ENCODE measurements around the gene NR2C1.

Gene NR2C1

GRCh38 chr12:95085612-95086011 is 12.2 kb upstream of the NR2C1 start:
- DNase-seq (ENCODE audit: low read depth in 3 of 3, low spot score in 1 of 3), result no peak

DNA sequence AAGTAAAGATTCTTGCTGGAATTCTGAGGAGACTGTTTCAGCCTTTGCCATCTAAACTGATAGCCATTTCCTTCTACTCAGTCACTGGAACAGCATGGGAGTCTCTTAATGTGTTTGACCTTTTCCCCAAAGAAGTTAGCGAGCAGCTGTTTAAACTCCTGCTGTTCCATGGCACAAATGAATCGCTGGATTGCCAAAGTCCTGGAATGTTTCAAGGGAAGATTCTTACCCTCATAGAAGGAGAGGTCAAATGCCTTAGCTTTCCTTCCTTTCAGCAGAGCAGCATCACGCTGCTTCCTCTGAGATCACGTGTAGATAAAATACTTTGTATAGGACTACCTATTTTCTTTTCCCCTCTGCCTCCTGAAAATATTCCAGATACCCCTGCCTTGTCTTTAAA is 10.5 kb upstream of the NR2C1 start:
- DNase-seq (ENCODE audit: low read depth in 3 of 3, low spot score in 1 of 3), result no peak

GRCh38 chr12:95083471-95083870 is 10.1 kb upstream of the NR2C1 start:
- no peak for DNase-seq (ENCODE audit: low read depth in 3 of 3, low spot score in 1 of 3)

DNA sequence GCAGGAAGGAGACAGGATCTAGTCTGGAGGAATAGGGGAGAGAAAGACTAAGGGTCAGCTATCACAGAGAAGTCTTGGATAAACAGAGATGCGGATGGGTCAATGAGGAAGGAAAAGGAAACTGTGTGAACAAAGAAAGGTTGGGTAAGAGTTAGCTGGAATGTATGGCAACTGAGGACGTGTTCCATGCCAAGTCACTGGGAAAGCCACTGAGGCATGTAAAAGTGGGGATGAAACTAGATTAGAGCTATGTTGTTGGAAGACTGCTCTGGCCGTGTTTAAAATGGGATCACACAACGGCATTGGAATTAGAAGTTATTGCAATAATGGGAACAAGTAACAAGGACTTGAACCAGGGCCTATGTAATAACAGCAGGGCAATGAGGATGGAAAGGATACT is 3.9 kb upstream of the NR2C1 start:
- no peak for DNase-seq (ENCODE audit: low read depth in 3 of 3, low spot score in 1 of 3)

GRCh38 chr12:95074766-95075165 is 1.3 kb upstream of the NR2C1 start:
- no peak for DNase-seq (ENCODE audit: low read depth in 3 of 3, low spot score in 1 of 3)

DNA sequence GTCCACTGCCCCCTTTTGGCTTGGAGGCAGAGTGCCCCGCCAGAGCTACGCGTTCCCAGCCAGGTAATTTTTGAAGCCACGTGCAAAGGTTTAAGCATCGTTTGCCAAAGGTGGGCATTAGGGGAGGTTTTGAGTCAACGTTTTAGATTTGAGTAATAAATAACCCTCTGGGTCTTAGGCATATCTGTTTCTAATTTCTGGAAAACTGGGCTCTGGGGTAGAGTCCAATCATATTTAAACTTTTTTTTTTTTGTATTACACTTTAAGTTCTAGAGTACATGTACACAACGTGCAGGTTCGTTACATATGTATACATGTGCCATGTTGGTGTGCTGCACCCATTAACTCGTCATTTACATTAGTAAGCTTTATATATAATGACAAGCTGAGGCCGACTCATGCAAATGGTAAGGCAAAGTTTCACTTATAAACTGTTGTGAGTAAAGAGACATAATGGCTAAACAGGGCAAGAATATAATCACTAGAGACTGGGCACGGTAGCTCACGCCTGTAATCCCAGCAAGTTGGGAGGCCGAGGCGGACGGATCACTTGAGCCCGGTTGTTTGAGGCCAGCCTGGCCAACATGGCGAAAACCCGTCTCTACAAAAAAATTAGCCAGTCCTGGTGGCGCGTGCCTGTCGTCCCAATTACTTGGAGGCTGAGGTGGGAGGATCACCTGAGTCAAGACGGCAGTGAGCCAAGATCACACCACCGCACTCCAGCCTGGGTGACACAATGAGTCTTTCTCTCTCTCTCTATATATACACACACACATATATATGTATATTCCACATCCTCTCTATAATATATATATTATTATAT is 491 bp upstream of the NR2C1 start:
- no peak for DNase-seq (ENCODE audit: low read depth in 3 of 3, low spot score in 1 of 3)

GRCh38 chr12:95070378-95070777 is 3.0 kb downstream of the NR2C1 start:
- no peak for DNase-seq (ENCODE audit: low read depth in 3 of 3, low spot score in 1 of 3)

- DNase-seq (ENCODE audit: low read depth in 3 of 3, low spot score in 1 of 3), result no peak
These were observed 7.1 kb downstream of the NR2C1 start for GRCh38 chr12:95066091-95066855.

GRCh38 chr12:95060951-95061350 is 12.5 kb downstream of the NR2C1 start:
- no peak for DNase-seq (ENCODE audit: low read depth in 3 of 3, low spot score in 1 of 3)

- DNase-seq (ENCODE audit: low read depth in 3 of 3, low spot score in 1 of 3), result no peak
These were observed 13.4 kb downstream of the NR2C1 start for GRCh38 chr12:95059984-95060383.

- DNase-seq (ENCODE audit: low read depth in 3 of 3, low spot score in 1 of 3), result no peak
These were observed 16.0 kb downstream of the NR2C1 start for GRCh38 chr12:95057424-95057823.

- no peak for DNase-seq (ENCODE audit: low read depth in 3 of 3, low spot score in 1 of 3)
These were observed 18.4 kb downstream of the NR2C1 start for GRCh38 chr12:95055057-95055456.

GRCh38 chr12:95054206-95054605 is 19.2 kb downstream of the NR2C1 start:
- no peak for DNase-seq (ENCODE audit: low read depth in 3 of 3, low spot score in 1 of 3)

DNA sequence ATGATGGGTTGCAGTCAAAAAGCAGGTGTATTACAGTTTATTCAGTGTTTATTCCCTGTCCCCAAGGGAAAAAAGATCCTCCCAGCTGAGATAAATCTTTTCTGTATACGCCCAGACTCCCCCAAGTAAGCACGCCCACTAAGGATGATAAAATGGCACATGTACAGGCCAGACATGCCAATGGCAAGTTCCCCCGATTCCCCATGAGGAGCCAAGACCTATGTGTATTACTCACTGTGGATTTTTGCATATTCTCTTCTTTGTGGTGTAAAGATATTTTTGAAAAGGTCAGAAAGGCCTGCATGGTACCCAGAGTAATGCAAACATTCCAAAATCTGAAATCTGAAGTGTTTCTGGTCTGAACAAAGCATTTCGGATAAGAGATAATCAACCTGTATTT is 22.2 kb downstream of the NR2C1 start:
- no peak for DNase-seq (ENCODE audit: low read depth in 3 of 3, low spot score in 1 of 3)

- no peak for DNase-seq (ENCODE audit: low read depth in 3 of 3, low spot score in 1 of 3)
These were observed 35.5 kb downstream of the NR2C1 start for GRCh38 chr12:95037906-95038305.

GRCh38 chr12:95034750-95035149 is 38.7 kb downstream of the NR2C1 start:
- no peak for DNase-seq (ENCODE audit: low read depth in 3 of 3, low spot score in 1 of 3)

- DNase-seq (ENCODE audit: low read depth in 3 of 3, low spot score in 1 of 3), result no peak
These were observed 50.9 kb downstream of the NR2C1 start for GRCh38 chr12:95022477-95022876.

GRCh38 chr12:95017482-95017881 is 55.9 kb downstream of the NR2C1 start:
- DNase-seq (ENCODE audit: low read depth in 3 of 3, low spot score in 1 of 3), result no peak

DNA sequence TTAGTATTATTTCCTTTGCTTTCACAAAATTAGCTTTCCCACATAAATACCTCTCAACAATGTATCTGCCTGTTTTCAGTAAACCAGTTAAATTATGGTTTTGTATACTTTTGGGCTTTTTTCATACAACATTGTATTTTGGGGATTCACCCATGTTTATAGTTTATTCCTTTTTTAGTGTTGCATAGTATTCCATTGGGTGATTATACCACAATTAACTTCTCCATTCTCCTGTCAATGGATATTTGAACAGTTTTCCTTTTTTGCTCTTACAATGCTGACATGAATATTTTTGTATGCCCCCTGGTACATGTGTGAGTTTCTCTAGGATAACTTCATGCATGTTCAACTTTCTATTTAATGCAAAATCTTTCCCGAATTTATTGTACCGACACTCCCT is 57.3 kb downstream of the NR2C1 start:
- DNase-seq (ENCODE audit: low read depth in 3 of 3, low spot score in 1 of 3), result no peak

DNA sequence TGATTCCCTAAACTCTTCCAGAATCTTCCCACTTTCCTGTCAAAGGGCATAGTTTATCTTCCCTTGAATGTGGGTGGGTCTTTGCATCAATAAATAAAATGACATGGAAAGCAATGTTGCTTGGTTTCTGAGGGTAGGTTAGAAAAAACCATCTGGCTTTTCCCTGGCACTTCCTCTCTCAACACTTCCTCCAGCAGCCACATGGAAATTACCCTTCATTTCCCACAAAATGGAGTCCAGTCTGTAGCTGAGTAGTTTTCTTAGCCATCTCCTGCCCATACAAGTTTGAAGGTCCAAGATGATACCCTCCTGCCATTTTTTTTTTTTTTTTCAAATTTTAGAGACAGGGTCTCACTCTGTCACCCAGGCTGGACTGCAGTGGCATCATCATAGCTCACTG is 58.9 kb downstream of the NR2C1 start:
- no peak for DNase-seq (ENCODE audit: low read depth in 3 of 3, low spot score in 1 of 3)

DNA sequence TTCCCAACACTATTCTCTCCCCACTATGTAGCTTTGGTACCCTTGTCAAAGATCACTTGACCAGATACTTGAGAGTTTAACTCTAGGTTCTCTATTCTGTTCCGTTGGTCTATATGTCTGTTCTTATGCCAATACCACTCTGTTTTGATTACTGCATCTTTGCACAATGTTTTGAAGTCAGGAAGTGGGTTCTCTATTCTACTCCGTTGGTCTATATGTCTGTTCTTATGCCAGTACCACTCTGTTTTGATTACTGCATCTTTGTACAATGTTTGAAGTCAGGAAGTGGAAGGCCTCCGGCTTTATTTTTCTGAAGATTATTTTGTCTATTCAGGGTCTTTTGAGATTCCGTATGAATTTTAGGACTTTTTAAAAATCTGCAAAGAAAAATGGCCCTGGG is 67.2 kb downstream of the NR2C1 start:
- no peak for DNase-seq (ENCODE audit: low read depth in 3 of 3, low spot score in 1 of 3)

DNA sequence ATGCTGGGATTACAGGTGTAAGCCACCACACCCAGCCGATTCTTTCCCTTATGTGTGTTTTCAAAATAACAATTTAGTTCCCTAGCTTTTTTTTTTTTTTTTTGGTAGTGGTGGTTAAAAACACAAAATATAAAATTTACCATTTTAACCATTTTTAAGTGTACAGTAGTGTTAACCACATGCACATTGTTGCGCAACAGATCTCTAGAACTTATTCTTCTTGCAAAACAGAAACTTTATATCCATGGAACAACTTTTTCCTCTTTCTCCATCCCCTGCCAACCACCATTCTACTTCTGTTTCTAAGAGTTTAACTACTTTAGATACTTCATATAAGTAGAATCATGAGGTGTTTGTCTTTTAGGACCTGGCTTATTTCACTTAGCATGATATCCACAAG is 68.8 kb downstream of the NR2C1 start:
- DNase-seq (ENCODE audit: low read depth in 3 of 3, low spot score in 1 of 3), result no peak

DNA sequence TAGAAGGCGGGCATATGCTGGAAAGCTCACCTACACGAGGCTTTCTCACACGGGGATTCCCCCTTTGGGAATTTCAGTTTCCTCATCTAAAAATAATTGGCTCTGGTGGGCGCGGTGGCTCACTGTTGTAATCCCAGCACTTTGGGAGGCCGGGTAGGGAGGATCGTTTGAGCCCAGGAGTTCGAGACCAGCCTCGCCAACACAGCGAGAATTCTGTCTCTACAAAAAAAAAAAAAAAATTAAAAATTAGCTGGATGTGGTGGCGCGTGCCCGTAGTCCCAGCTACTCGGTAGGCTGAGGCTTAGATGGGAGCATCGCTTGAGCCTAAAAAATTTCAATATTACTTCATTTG is 69.5 kb downstream of the NR2C1 start:
- no peak for DNase-seq (ENCODE audit: low read depth in 3 of 3, low spot score in 1 of 3)
